HepG2 (cell line): ENCODE measurements around the gene LRP1B.

Experiments used
- ARID2 ChIP-seq: sonication (generic); formaldehyde crosslinking; IDR thresholded peaks from 2 replicates; pipeline ENCODE4 v1.8.1; 2022; ENCODE audit warnings: mild to moderate bottlenecking, missing genetic modification reagents, borderline replicate concordance
- CHD2 ChIP-seq: IDR thresholded peaks from 2 replicates; pipeline ENCODE4 v1.6.1; 2011; ENCODE audit warnings: low read depth, low read length, improper control_type of control experiment
- ELF4 ChIP-seq: sonication (generic); formaldehyde crosslinking; IDR thresholded peaks from 2 replicates; pipeline ENCODE4 v1.5.0; 2020; ENCODE audit warnings: missing genetic modification reagents, mild to moderate bottlenecking, moderate library complexity, borderline replicate concordance
- GTF2F1 ChIP-seq: fragments of 150-350 bp; IDR thresholded peaks from 2 replicates; pipeline ENCODE4 v1.6.1; 2014; ENCODE audit warnings: low read length
- MBNL3 ChIP-seq: fragments of 250-450 bp; sonication (Bioruptor Pico); conservative IDR thresholded peaks from 2 replicates; pipeline ENCODE4 v1.8.0; 2022; ENCODE audit warnings: mild to moderate bottlenecking, inconsistent platforms
- MTA3 ChIP-seq: sonication (generic); formaldehyde crosslinking; IDR thresholded peaks from 2 replicates; pipeline ENCODE4 v1.4.0; 2020; ENCODE audit warnings: missing genetic modification reagents
- RFXANK ChIP-seq: IDR thresholded peaks from 2 replicates; pipeline ENCODE4 v1.6.1; 2016
- SP2 ChIP-seq: sonication (generic); formaldehyde crosslinking; IDR thresholded peaks from 2 replicates; pipeline ENCODE4 v1.5.1; 2020; ENCODE audit warnings: mild to moderate bottlenecking, missing genetic modification reagents
- TRIM24 ChIP-seq: sonication (generic); formaldehyde crosslinking; IDR thresholded peaks from 2 replicates; pipeline ENCODE4 v1.8.0; 2022; ENCODE audit warnings: mild to moderate bottlenecking, missing genetic modification reagents
- ZNF782 ChIP-seq: sonication (generic); formaldehyde crosslinking; IDR thresholded peaks from 2 replicates; pipeline ENCODE4 v1.4.0; 2020; ENCODE audit warnings: missing genetic modification reagents, mild to moderate bottlenecking, borderline replicate concordance

GRCh38 chr2:141923657-141924056 is 207.2 kb downstream of the LRP1B start:
- TF ChIP-seq RFXANK (CRISPR knock-in tag), result no peak
- TF ChIP-seq MBNL3 (CRISPR knock-in tag), result no peak
- TF ChIP-seq GTF2F1, result no peak
- no peak for TF ChIP-seq CHD2
- no peak for TF ChIP-seq TRIM24
- no peak for TF ChIP-seq ZNF782 (CRISPR knock-in tag)
- TF ChIP-seq ARID2 (CRISPR knock-in tag), result no peak
- TF ChIP-seq MTA3 (CRISPR knock-in tag), result no peak
- no peak for TF ChIP-seq ELF4
- no peak for TF ChIP-seq SP2
